HG02973 (cell line): ENCODE measurements around the gene IPO13.

Experiments used
- ATAC-seq: cut with Tn5 transposase; IDR thresholded peaks from one replicate; pipeline ENCODE4 v1.9.1; 2021; ENCODE audit warnings: moderate library complexity; ENCODE audit not compliant: unreplicated experiment

IPO13 gene

GRCh38 chr1:43984855-43985254, 38.1 kb downstream of the IPO13 start:
- ATAC-seq = no peak

GRCh38 chr1:43985984-43986595, 39.3 kb downstream of the IPO13 start:
- ATAC-seq = no peak

- no peak for ATAC-seq
Observed at GRCh38 chr1:43986712-43987111, 40.0 kb downstream of the IPO13 start.

GRCh38 chr1:43987159-43987902, 40.6 kb downstream of the IPO13 start:
- no peak for ATAC-seq

DNA sequence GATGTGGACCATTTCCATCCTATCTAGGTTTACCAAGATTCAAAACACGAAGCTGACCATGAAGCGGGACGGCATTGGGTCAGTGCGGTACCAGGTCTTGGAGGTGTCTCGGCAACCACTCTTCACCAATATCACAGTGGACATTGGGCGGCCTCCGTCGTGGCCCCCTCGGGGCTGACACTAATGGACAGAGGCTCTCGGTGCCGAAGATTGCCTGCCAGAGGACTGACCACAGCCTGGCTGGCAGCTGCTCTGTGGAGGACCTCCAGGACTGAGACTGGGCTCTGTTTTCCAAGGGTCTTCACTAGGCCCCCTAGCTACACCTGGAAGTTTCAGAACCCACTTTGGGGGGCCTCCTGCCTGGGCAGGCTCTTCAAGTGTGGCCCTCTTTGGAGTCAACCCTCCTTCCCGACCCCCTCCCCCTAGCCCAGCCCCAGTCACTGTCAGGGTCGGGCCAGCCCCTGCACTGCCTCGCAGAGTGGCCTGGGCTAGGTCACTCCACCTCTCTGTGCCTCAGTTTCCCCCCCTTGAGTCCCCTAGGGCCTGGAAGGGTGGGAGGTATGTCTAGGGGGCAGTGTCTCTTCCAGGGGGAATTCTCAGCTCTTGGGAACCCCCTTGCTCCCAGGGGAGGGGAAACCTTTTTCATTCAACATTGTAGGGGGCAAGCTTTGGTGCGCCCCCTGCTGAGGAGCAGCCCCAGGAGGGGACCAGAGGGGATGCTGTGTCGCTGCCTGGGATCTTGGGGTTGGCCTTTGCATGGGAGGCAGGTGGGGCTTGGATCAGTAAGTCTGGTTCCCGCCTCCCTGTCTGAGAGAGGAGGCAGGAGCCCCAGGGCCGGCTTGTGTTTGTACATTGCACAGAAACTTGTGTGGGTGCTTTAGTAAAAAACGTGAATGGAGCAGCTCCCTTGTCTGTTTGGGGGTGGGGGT, 43.8 kb downstream of the IPO13 start:
- no peak for ATAC-seq

DNA sequence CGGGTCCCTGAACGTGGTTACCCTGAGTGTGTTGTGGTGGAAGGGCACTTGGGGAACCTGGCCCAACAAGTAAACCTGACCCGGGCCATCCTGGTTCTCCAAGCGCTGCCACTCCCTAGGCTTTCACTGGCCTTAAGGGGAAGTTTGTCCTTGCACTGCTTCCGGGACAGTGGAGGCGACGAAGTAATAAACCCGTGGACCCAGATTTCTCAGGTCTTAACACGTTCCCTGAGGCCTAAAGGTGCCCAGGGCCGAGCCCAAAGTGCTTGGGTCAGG, 44.4 kb downstream of the IPO13 start:
- ATAC-seq = no peak

DNA sequence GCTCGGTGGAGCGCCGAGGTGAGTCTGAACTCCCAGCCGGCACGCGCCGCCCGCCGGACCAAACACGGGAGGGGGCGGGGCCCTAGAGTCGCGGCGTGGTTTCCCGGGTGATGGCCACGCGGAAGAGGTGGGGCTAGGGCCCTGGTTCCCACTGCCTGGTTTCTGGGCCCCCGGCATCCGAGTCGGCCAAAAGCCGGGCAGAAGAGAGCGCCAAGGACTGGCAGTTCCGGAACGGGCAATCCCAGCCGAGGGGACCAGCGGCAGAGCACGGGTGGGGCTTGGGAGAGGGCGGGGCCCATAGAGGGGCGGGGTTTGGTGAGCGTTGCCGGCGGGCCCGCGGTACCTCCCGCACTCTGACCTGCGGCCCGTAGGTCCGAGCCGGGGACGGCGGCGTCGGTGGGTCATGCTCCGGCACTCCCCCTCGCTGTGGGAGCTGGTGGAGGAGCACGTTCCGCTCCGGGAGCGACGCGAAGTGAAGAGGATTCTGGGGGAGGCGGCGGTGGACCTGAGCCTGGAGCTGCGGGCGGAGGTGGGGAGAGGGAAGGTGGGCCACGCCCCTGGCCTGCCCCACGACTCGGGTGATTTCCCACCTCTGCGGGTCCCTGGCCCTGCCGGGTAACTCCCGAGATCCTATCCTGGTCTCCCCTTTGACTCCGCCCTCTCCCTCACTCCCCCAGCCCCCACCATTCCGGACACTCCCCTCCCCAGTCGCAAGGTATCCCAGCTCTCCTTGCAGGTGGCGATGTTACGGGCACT, 44.9 kb downstream of the IPO13 start, which contains the start of gene CCDC24:
Gene CCDC24, plus strand, starts transcription at position 124 of the 756 bp plus-strand sequence. Its CDS starts 280 bp downstream, at position 404.
- ATAC-seq = peak; percentile 66

- ATAC-seq = no peak
Observed at GRCh38 chr1:43992232-43992995, 45.7 kb downstream of the IPO13 start.

DNA sequence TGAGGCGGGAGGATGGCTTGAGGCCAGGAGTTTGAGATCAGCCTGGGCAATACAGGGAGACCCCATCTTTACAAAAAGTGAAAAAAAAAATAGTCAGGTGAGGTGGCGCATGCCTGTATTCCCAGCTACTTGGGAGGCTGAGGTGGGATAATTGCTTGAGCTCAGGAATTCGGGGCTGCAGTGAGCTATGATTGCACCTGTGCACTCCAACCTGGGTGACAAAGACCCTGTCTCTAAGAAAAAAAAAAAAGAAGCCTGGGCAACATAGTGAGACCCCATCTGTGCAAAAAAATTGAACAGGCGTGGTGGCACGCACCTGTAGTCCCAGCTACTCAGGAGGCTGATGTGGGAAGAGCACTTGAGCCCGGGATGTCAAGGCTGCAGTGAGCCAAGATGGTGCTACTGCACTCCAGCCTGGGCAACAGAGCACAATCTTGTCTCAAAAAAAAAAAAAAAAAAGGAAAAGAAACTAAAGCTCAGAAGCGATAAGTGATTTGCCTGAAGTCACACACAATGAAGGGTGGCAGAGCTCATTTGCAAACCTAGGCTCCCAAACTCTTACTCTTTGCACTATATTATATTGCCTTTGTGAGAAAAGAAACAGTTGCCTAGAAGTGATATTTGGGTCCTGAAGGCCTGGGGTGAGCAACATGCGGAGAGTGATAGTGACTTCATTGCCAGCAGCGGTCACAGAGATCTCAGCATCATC, 46.6 kb downstream of the IPO13 start:
- ATAC-seq = no peak

- ATAC-seq = no peak
Observed at GRCh38 chr1:43994071-43994470, 47.3 kb downstream of the IPO13 start.

- ATAC-seq = no peak
Observed at GRCh38 chr1:43994794-43995790, 48.3 kb downstream of the IPO13 start.

- ATAC-seq = no peak
Observed at GRCh38 chr1:43995984-43996732, 49.4 kb downstream of the IPO13 start.

- ATAC-seq = no peak
Observed at GRCh38 chr1:43996733-43997115, 50.0 kb downstream of the IPO13 start.

GRCh38 chr1:43997295-43997999, 50.7 kb downstream of the IPO13 start:
- no peak for ATAC-seq

GRCh38 chr1:43998000-43998378, 51.2 kb downstream of the IPO13 start:
- no peak for ATAC-seq

GRCh38 chr1:43999455-43999854, 52.7 kb downstream of the IPO13 start:
- ATAC-seq = no peak

GRCh38 chr1:44000122-44000665, 53.4 kb downstream of the IPO13 start:
- no peak for ATAC-seq
